Nephron (organoid): ENCODE data around the gene ARID3B.

Experiments used
- H3K27ac Mint-ChIP-seq, 3 experiments: 2 replicates each; pipeline ENCODE4 v1.8.0; 2020; ENCODE audit warnings: mixed read lengths in 3 of 3, mild to moderate bottlenecking in 2 of 3, moderate library complexity in 1 of 3
- H3K27me3 Mint-ChIP-seq: 2 replicates; pipeline ENCODE4 v1.8.0; 2021; ENCODE audit warnings: low read depth, mild to moderate bottlenecking, moderate library complexity, mixed read lengths
- H3K36me3 Mint-ChIP-seq: 2 replicates; pipeline ENCODE4 v1.8.0; 2020; ENCODE audit warnings: low read depth, mixed read lengths
- H3K4me1 Mint-ChIP-seq: 2 replicates; pipeline ENCODE4 v1.8.0; 2020; ENCODE audit warnings: mixed read lengths
- H3K4me3 Mint-ChIP-seq, 3 experiments: 2 replicates each; pipeline ENCODE4 v1.8.0; 2020; ENCODE audit warnings: mild to moderate bottlenecking in 3 of 3, mixed read lengths in 3 of 3, moderate library complexity in 2 of 3
- H3K9me3 Mint-ChIP-seq: 2 replicates; pipeline ENCODE4 v1.8.0; 2020; ENCODE audit warnings: mixed read lengths
- CTCF ChIP-seq, 3 experiments: fragments of 200-600 bp; sonication (generic); IDR thresholded peaks; one replicate each; pipeline ENCODE4 v1.5.0; 2021; ENCODE audit warnings: antibody characterized with exemption in 3 of 3; ENCODE audit not compliant: unreplicated experiment in 3 of 3

ARID3B gene

GRCh38 chr15:74642734-74643664 lies 102.0 kb downstream of the ARID3B start:
- no peaks in the 10 kb centered on the region for H3K9me3 Mint-ChIP-seq
- no peak overlapping the region for H3K4me3 Mint-ChIP-seq
- peaks cover 19% of the 10 kb centered on the region for H3K36me3 Mint-ChIP-seq
- no peak for TF ChIP-seq CTCF (IDR thresholded peaks at IDR 0.05; ENCODE audit: unreplicated experiment in 3 of 3)
- H3K27ac Mint-ChIP-seq: peak overlapping the region; percentile 17 to 88 (median 58)
- no peaks in the 10 kb centered on the region for H3K27me3 Mint-ChIP-seq
- H3K4me1 Mint-ChIP-seq: peaks cover 39% of the 10 kb centered on the region

- TF ChIP-seq CTCF (IDR thresholded peaks at IDR 0.05; ENCODE audit: unreplicated experiment in 3 of 3): no peak
Observed at GRCh38 chr15:74643665-74644204, 102.7 kb downstream of the ARID3B start.

GRCh38 chr15:74646480-74646879 lies 105.5 kb downstream of the ARID3B start:
- Mint-ChIP-seq H3K4me1 (peaks cover 64% of the 10 kb centered on the region), H3K9me3 (no peaks in the 10 kb centered on the region), H3K27ac (peak overlapping the region in 2 of 3 experiments; percentile 13 to 17), H3K27me3 (no peaks in the 10 kb centered on the region), H3K36me3 (peaks cover 19% of the 10 kb centered on the region), H3K4me3 (peak overlapping the region in 1 of 3 experiments; percentile 22)
- no peak for TF ChIP-seq CTCF (IDR thresholded peaks at IDR 0.05; ENCODE audit: unreplicated experiment in 3 of 3)

More at GRCh38 chr15:74643665-74644204, 102.7 kb downstream of the ARID3B start:
- H3K4me1 Mint-ChIP-seq: peaks cover 46% of the 10 kb centered on the region
- no peak overlapping the region for H3K4me3 Mint-ChIP-seq
- no peaks in the 10 kb centered on the region for H3K27me3 Mint-ChIP-seq
- H3K27ac Mint-ChIP-seq: peak overlapping the region in 2 of 3 experiments; percentile 58 to 88
- H3K36me3 Mint-ChIP-seq: peaks cover 14% of the 10 kb centered on the region
- no peaks in the 10 kb centered on the region for H3K9me3 Mint-ChIP-seq
